GM19468 (cell line): ENCODE data around the gene TTLL13.
"Not testable (repeated sequence)": the region's sequence is repeated elsewhere in the genome, so short reads cannot be mapped to it uniquely, and the experiment has no call there.

Experiments used
- ATAC-seq: cut with Tn5 transposase; IDR thresholded peaks from one replicate; pipeline ENCODE4 v1.9.1; 2021; ENCODE audit warnings: mild to moderate bottlenecking, moderate library complexity, moderate number of reproducible peaks; ENCODE audit not compliant: unreplicated experiment; ENCODE audit errors: extremely low read depth

The TTLL13 gene

GRCh38 chr15:90233387-90234095 lies 15.8 kb upstream of the TTLL13 start, which contains the start of gene CIB1:
TSS of gene CIB1 (minus strand) at chr15:90233941. CDS start at chr15:90233885, 56 bp downstream.
- ATAC-seq, result peak; percentile 65

GRCh38 chr15:90234096-90234988 lies 15.0 kb upstream of the TTLL13 start, which contains the start of gene GDPGP1:
TSS of gene GDPGP1 (plus strand) at chr15:90234209. CDS start at chr15:90240909, 6,700 bp downstream.
- ATAC-seq, result peak; percentile 48

GRCh38 chr15:90239371-90239770 lies 10.0 kb upstream of the TTLL13 start:
- ATAC-seq, result no peak

- no peak for ATAC-seq
Measured at GRCh38 chr15:90240856-90241255, 8.5 kb upstream of the TTLL13 start.

GRCh38 chr15:90241343-90242192 lies 7.8 kb upstream of the TTLL13 start:
- no peak for ATAC-seq

- ATAC-seq, result no peak
Measured at GRCh38 chr15:90243943-90244639, 5.3 kb upstream of the TTLL13 start.

GRCh38 chr15:90248789-90249202 lies 560 bp upstream of the TTLL13 start:
- ATAC-seq, result no peak

- no peak for ATAC-seq
Measured at GRCh38 chr15:90257776-90258175, 8.4 kb downstream of the TTLL13 start.

- ATAC-seq, result peak; percentile 60
Measured at GRCh38 chr15:90259524-90259923, 10.2 kb downstream of the TTLL13 start.

- not testable (repeated sequence) for ATAC-seq
Measured at GRCh38 chr15:90260731-90261130, 11.4 kb downstream of the TTLL13 start.

GRCh38 chr15:90261811-90262210 lies 12.5 kb downstream of the TTLL13 start:
- ATAC-seq, result no peak

- ATAC-seq, result no peak
Measured at GRCh38 chr15:90262426-90262825, 13.1 kb downstream of the TTLL13 start.

- no peak for ATAC-seq
Measured at GRCh38 chr15:90264671-90265070, 15.3 kb downstream of the TTLL13 start.

- peak; percentile 67 for ATAC-seq
Measured at GRCh38 chr15:90265271-90266060, 16.1 kb downstream of the TTLL13 start, which contains the start of gene NGRN. TSS of gene NGRN (plus strand) at chr15:90265672. CDS start at chr15:90265713, 41 bp downstream.

GRCh38 chr15:90266061-90266431 lies 16.7 kb downstream of the TTLL13 start:
- no peak for ATAC-seq

- ATAC-seq, result no peak
Measured at GRCh38 chr15:90266485-90266884, 17.1 kb downstream of the TTLL13 start.

- ATAC-seq, result no peak
Measured at GRCh38 chr15:90268415-90268814, 19.1 kb downstream of the TTLL13 start.

- ATAC-seq, result no peak
Measured at GRCh38 chr15:90270502-90271150, 21.3 kb downstream of the TTLL13 start.
